Neural cell (in vitro differentiated cells): ENCODE data around the gene SRSF1. TPM values are rescaled to one million over a fixed set of nuclear protein-coding genes. Genes with fewer than 3 reads are reported as not detected.

ENCODE experiments used
- H2AFZ ChIP-seq: fragments of 200-600, 300-800 bp; sonication (generic), shearing (Covaris generic); 2 replicates; pipeline ENCODE4 v1.6.0; 2014; ENCODE audit warnings: low read depth, mild to moderate bottlenecking, antibody characterized with exemption, low read length, moderate library complexity
- H3F3A ChIP-seq: fragments of 200-600 bp; shearing (Covaris generic); 2 replicates; pipeline ENCODE4 v1.6.1; 2016; ENCODE audit warnings: mild to moderate bottlenecking, moderate library complexity, mixed read lengths, antibody characterized with exemption, low read length; ENCODE audit not compliant: insufficient read depth, poor library complexity, severe bottlenecking
- H3K27ac ChIP-seq: fragments of 200-600, 300-800 bp; sonication (generic), shearing (Covaris generic); 2 replicates; pipeline ENCODE4 v1.5.1; 2014; ENCODE audit warnings: mild to moderate bottlenecking, low read length, moderate library complexity
- H3K27me3 ChIP-seq: fragments of 300-800, 200-600 bp; sonication (generic), shearing (Covaris generic); 2 replicates; pipeline ENCODE4 v1.6.0; 2014; ENCODE audit warnings: mild to moderate bottlenecking, low read depth, low read length, moderate library complexity; ENCODE audit not compliant: insufficient read depth
- H3K36me3 ChIP-seq: fragments of 300-800, 200-600 bp; sonication (generic), shearing (Covaris generic); 2 replicates; pipeline ENCODE4 v1.5.1; 2014; ENCODE audit warnings: mild to moderate bottlenecking, antibody characterized with exemption, low read length, moderate library complexity; ENCODE audit not compliant: insufficient read depth
- H3K4me2 ChIP-seq: fragments of 300-800, 200-600 bp; sonication (generic), shearing (Covaris generic); 2 replicates; pipeline ENCODE4 v1.6.0; 2014; ENCODE audit warnings: mild to moderate bottlenecking, low read length
- H3K4me3 ChIP-seq: fragments of 300-800, 200-600 bp; sonication (generic), shearing (Covaris generic); 2 replicates; pipeline ENCODE4 v1.5.1; 2014; ENCODE audit warnings: mild to moderate bottlenecking, low read length, moderate library complexity
- H3K79me2 ChIP-seq: fragments of 200-600 bp; shearing (Covaris generic); replicated peaks from 2 replicates; pipeline ENCODE4 v1.6.0; 2014; ENCODE audit warnings: mild to moderate bottlenecking, low read length, moderate library complexity; ENCODE audit not compliant: insufficient read depth
- H3K9ac ChIP-seq: fragments of 300-800, 200-600 bp; sonication (generic), shearing (Covaris generic); 2 replicates; pipeline ENCODE4 v1.6.1; 2016; ENCODE audit warnings: mild to moderate bottlenecking, low read length, mixed read lengths
- H3K9me2 ChIP-seq: fragments of 200-600 bp; shearing (Covaris generic); 2 replicates; pipeline ENCODE4 v1.6.1; 2016; ENCODE audit warnings: mild to moderate bottlenecking, low read length, mixed read lengths; ENCODE audit not compliant: insufficient read depth
- H3K9me3 ChIP-seq: fragments of 200-600, 300-800 bp; sonication (generic), shearing (Covaris generic); 2 replicates; pipeline ENCODE4 v1.6.1; 2016; ENCODE audit warnings: mild to moderate bottlenecking, mixed run types, low read length, moderate library complexity, mixed read lengths
- H4K20me1 ChIP-seq: fragments of 200-600 bp; shearing (Covaris generic); 2 replicates; pipeline ENCODE4 v1.6.1; 2016; ENCODE audit warnings: mild to moderate bottlenecking, mixed run types; ENCODE audit not compliant: insufficient read depth
- EP300 ChIP-seq: fragments of 450-650 bp; conservative IDR thresholded peaks from 2 replicates; pipeline ENCODE4 v1.6.1; 2014; ENCODE audit warnings: antibody characterized with exemption, mild to moderate bottlenecking, moderate library complexity; ENCODE audit not compliant: poor library complexity, severe bottlenecking
- EZH2 ChIP-seq: fragments of 200-600, 300-800 bp; shearing (Covaris generic), sonication (generic); IDR thresholded peaks from 2 replicates; pipeline ENCODE4 v1.6.1; 2014; ENCODE audit warnings: antibody characterized with exemption, low read length, borderline replicate concordance, mild to moderate bottlenecking; ENCODE audit not compliant: insufficient read depth, poor library complexity, severe bottlenecking
- MXI1 ChIP-seq: fragments of 450-650 bp; conservative IDR thresholded peaks from 2 replicates; pipeline ENCODE4 v1.6.1; 2014; ENCODE audit warnings: antibody characterized with exemption, mild to moderate bottlenecking; ENCODE audit not compliant: poor library complexity, severe bottlenecking
- POLR2AphosphoS5 ChIP-seq: IDR thresholded peaks from 2 replicates; pipeline ENCODE4 v1.6.1; 2012
- RAD21 ChIP-seq: fragments of 450-650 bp; conservative IDR thresholded peaks from 2 replicates; pipeline ENCODE4 v1.6.1; 2014; ENCODE audit warnings: antibody characterized with exemption, mild to moderate bottlenecking, moderate library complexity
- SMC3 ChIP-seq: fragments of 450-650 bp; conservative IDR thresholded peaks from 2 replicates; pipeline ENCODE4 v1.6.1; 2014; ENCODE audit warnings: antibody characterized with exemption, mild to moderate bottlenecking, moderate library complexity; ENCODE audit not compliant: poor library complexity
- TAF1 ChIP-seq: IDR thresholded peaks from 2 replicates; pipeline ENCODE4 v1.6.1; 2012; ENCODE audit warnings: low read depth
- polyA plus RNA-seq: library from polyadenylated mRNA; depleted of rRNA; stranded (reverse); fragments of >200 nt; gene quantifications from 2 replicates; pipeline ENCODE4 v1.2.3, GENCODE V29; 2014
- TF ChIP-seq, protein P1 (sequence below): fragments of 450-650 bp; IDR thresholded peaks from 2 replicates; pipeline ENCODE4 v1.5.1; 2014; ENCODE audit warnings: antibody characterized with exemption, mild to moderate bottlenecking, moderate library complexity; ENCODE audit not compliant: poor library complexity, severe bottlenecking
- TF ChIP-seq, protein P2 (sequence below): IDR thresholded peaks from 2 replicates; pipeline ENCODE4 v1.6.1; 2012; ENCODE audit warnings: borderline replicate concordance

SRSF1 gene
- polyA plus RNA-seq, 1 donor from 2014 or later: 380 TPM

DNA sequence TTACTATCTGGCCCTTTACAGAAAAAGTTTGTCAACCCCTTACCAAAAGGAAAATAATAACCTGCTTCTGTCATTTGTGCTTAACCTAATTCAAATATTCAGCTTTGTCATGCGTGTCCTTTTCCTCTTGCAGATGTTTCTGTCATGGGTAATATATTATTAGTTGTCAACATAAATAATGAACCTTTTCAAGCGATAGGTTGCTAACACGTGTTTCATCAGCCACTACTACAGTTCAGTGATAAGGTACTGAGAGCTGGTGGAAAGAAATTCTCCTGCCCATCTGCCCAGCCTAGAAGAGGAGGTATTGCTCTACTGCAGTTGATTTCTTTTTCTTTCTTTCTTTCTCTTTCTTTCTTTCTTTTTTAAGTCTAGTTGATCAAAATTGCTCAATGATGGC, 12.0 kb upstream of the SRSF1 start:
- TF ChIP-seq, protein P1, sequence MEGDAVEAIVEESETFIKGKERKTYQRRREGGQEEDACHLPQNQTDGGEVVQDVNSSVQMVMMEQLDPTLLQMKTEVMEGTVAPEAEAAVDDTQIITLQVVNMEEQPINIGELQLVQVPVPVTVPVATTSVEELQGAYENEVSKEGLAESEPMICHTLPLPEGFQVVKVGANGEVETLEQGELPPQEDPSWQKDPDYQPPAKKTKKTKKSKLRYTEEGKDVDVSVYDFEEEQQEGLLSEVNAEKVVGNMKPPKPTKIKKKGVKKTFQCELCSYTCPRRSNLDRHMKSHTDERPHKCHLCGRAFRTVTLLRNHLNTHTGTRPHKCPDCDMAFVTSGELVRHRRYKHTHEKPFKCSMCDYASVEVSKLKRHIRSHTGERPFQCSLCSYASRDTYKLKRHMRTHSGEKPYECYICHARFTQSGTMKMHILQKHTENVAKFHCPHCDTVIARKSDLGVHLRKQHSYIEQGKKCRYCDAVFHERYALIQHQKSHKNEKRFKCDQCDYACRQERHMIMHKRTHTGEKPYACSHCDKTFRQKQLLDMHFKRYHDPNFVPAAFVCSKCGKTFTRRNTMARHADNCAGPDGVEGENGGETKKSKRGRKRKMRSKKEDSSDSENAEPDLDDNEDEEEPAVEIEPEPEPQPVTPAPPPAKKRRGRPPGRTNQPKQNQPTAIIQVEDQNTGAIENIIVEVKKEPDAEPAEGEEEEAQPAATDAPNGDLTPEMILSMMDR: no peak
- TF ChIP-seq TAF1 (no peak), EZH2 (no peak), MXI1 (no peak), POLR2AphosphoS5 (no peak), SMC3 (no peak), RAD21 (no peak), EP300 (no peak)
- TF ChIP-seq, protein P2, sequence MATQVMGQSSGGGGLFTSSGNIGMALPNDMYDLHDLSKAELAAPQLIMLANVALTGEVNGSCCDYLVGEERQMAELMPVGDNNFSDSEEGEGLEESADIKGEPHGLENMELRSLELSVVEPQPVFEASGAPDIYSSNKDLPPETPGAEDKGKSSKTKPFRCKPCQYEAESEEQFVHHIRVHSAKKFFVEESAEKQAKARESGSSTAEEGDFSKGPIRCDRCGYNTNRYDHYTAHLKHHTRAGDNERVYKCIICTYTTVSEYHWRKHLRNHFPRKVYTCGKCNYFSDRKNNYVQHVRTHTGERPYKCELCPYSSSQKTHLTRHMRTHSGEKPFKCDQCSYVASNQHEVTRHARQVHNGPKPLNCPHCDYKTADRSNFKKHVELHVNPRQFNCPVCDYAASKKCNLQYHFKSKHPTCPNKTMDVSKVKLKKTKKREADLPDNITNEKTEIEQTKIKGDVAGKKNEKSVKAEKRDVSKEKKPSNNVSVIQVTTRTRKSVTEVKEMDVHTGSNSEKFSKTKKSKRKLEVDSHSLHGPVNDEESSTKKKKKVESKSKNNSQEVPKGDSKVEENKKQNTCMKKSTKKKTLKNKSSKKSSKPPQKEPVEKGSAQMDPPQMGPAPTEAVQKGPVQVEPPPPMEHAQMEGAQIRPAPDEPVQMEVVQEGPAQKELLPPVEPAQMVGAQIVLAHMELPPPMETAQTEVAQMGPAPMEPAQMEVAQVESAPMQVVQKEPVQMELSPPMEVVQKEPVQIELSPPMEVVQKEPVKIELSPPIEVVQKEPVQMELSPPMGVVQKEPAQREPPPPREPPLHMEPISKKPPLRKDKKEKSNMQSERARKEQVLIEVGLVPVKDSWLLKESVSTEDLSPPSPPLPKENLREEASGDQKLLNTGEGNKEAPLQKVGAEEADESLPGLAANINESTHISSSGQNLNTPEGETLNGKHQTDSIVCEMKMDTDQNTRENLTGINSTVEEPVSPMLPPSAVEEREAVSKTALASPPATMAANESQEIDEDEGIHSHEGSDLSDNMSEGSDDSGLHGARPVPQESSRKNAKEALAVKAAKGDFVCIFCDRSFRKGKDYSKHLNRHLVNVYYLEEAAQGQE: no peak
- Histone ChIP-seq H3K9me2 (no peaks in the 10 kb centered on the region), H3K9me3 (no peaks in the 10 kb centered on the region), H3K36me3 (no peaks in the 10 kb centered on the region), H3K27ac (no peak overlapping the region), H3K4me3 (no peak overlapping the region), H2AFZ (no peak overlapping the region), H3K4me2 (no peak overlapping the region), H3K27me3 (no peaks in the 10 kb centered on the region), H3F3A (no peaks in the 10 kb centered on the region), H3K9ac (no peak overlapping the region), H3K79me2 (no peaks in the 10 kb centered on the region), H4K20me1 (no peaks in the 10 kb centered on the region)

DNA sequence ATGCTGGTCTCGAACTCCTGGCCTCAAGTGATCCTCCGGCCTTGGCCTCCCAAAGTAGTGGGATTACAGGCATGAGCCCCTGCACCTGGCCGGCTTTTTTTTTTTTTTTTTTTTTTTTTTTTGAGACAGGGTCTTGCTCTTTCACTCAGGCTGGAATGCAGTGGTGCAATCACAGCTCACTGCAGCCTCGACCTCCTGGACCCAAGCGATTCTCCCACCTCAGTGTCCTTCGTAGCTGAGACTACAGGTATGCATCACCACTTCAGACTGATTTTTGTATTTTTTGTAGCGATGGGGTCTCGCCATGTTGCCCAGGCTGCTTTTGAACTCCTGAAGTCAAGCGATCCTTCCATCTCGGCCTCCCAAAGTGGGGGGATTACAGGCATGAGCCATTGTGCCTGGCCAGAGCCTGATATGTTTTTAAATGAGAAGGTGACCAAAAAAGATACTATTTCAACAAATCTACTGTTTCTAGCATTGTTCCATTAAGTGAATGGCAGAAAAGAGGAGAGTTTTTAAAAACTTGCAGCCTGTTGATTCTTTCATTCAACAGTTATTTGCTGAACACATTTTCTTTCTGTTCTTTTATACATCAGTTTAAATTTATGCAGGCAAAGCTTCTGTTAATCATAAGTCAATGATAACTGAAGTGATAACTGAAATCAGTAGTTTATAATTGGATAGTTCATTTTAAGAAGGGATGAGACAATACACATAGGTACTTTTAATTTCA, 3.2 kb upstream of the SRSF1 start:
- Histone ChIP-seq H3K9me2 (no peaks in the 10 kb centered on the region), H3K4me3 (no peak overlapping the region), H3K4me2 (no peak overlapping the region), H4K20me1 (peaks cover 6% of the 10 kb centered on the region), H3K27ac (no peak overlapping the region), H3K79me2 (peaks cover 16% of the 10 kb centered on the region), H3K36me3 (peaks cover 6% of the 10 kb centered on the region), H3K9me3 (no peaks in the 10 kb centered on the region), H2AFZ (no peak overlapping the region), H3K27me3 (no peaks in the 10 kb centered on the region), H3K9ac (no peak overlapping the region), H3F3A (peaks cover 8% of the 10 kb centered on the region)
- TF ChIP-seq SMC3 (no peak), RAD21 (no peak), EP300 (no peak), EZH2 (no peak), TAF1 (no peak), POLR2AphosphoS5 (no peak), MXI1 (no peak)
- TF ChIP-seq, protein P2: no peak
- TF ChIP-seq, protein P1: no peak
